ENCODE measurements around the gene SLC12A4. TPM values are rescaled to one million over a fixed set of nuclear protein-coding genes. Genes with fewer than 3 reads are reported as not detected.
"Not testable (repeated sequence)": the region's sequence is repeated elsewhere in the genome, so short reads cannot be mapped to it uniquely, and the experiment has no call there.

SLC12A4 gene
- total RNA-seq, 1 donor from 2014 or later, result 8.8 TPM

- Histone ChIP-seq H3K79me2 (ENCODE audit: low read depth) (no peaks in the 10 kb centered on the region), H3K9me3 (ENCODE audit: low read depth) (no peaks in the 10 kb centered on the region), H3K36me3 (no peaks in the 10 kb centered on the region), H3K4me1 (no peaks in the 10 kb centered on the region), H3F3A (ENCODE audit: low read depth) (no peaks in the 10 kb centered on the region), H3K9ac (no peak overlapping the region), H4K20me1 (ENCODE audit: low read depth) (no peaks in the 10 kb centered on the region), H3K4me2 (no peak overlapping the region), H3K27ac (no peak overlapping the region), H3K4me3 (no peak overlapping the region), H2AFZ (replicated peaks) (no peak overlapping the region), H3K27me3 (no peaks in the 10 kb centered on the region)
- Mint-ChIP-seq H3K27ac (no peak overlapping the region), H3K27me3 (ENCODE audit: insufficient read depth, low read depth) (peaks cover 14% of the 10 kb centered on the region), H3K36me3 (no peaks in the 10 kb centered on the region), H3K4me1 (no peaks in the 10 kb centered on the region), H3K4me3 (no peak overlapping the region), H3K9me3 (no peaks in the 10 kb centered on the region)
- no peak for TF ChIP-seq EZH2phosphoT487 (IDR thresholded peaks at IDR 0.05)
- TF ChIP-seq EZH2 (IDR thresholded peaks at IDR 0.05), result no peak
- TF ChIP-seq CTCF (IDR thresholded peaks at IDR 0.05), result no peak
- DNase-seq (ENCODE audit: low spot score), result no peak
Observed at GRCh38 chr16:67977005-67977404, 8.6 kb upstream of the SLC12A4 start.

- H3K4me1 Mint-ChIP-seq, result no peaks in the 10 kb centered on the region
- H3K36me3 Mint-ChIP-seq, result no peaks in the 10 kb centered on the region
- H3K27me3 Mint-ChIP-seq (ENCODE audit: insufficient read depth, low read depth), result peaks cover 14% of the 10 kb centered on the region
- Histone ChIP-seq H3K27me3 (no peaks in the 10 kb centered on the region), H3K4me1 (no peaks in the 10 kb centered on the region), H3K79me2 (ENCODE audit: low read depth) (no peaks in the 10 kb centered on the region), H3K9ac (no peak overlapping the region), H3K4me3 (no peak overlapping the region), H4K20me1 (ENCODE audit: low read depth) (no peaks in the 10 kb centered on the region), H3K27ac (no peak overlapping the region), H3F3A (ENCODE audit: low read depth) (no peaks in the 10 kb centered on the region), H3K4me2 (no peak overlapping the region), H3K36me3 (no peaks in the 10 kb centered on the region), H3K9me3 (ENCODE audit: low read depth) (no peaks in the 10 kb centered on the region), H2AFZ (replicated peaks) (no peak overlapping the region)
- no peaks in the 10 kb centered on the region for H3K9me3 Mint-ChIP-seq
- no peak for DNase-seq (ENCODE audit: low spot score)
- H3K4me3 Mint-ChIP-seq, result peak overlapping the region; percentile 30
- TF ChIP-seq EZH2phosphoT487 (IDR thresholded peaks at IDR 0.05) (no peak), CTCF (IDR thresholded peaks at IDR 0.05) (no peak), EZH2 (IDR thresholded peaks at IDR 0.05) (no peak)
- H3K27ac Mint-ChIP-seq, result peak overlapping the region; percentile 76
Observed at GRCh38 chr16:67976205-67976604, 7.8 kb upstream of the SLC12A4 start.

- Histone ChIP-seq H3K4me2 (no peak overlapping the region), H3K9me3 (ENCODE audit: low read depth) (no peaks in the 10 kb centered on the region), H3F3A (ENCODE audit: low read depth) (no peaks in the 10 kb centered on the region), H3K4me3 (no peak overlapping the region), H3K27me3 (no peaks in the 10 kb centered on the region), H3K36me3 (no peaks in the 10 kb centered on the region), H4K20me1 (ENCODE audit: low read depth) (no peaks in the 10 kb centered on the region), H2AFZ (replicated peaks) (no peak overlapping the region), H3K9ac (no peak overlapping the region), H3K27ac (no peak overlapping the region), H3K79me2 (ENCODE audit: low read depth) (no peaks in the 10 kb centered on the region), H3K4me1 (no peaks in the 10 kb centered on the region)
- Mint-ChIP-seq H3K36me3 (no peaks in the 10 kb centered on the region), H3K4me3 (peak overlapping the region; percentile 30), H3K27me3 (ENCODE audit: insufficient read depth, low read depth) (peaks cover 14% of the 10 kb centered on the region), H3K4me1 (no peaks in the 10 kb centered on the region), H3K9me3 (no peaks in the 10 kb centered on the region), H3K27ac (no peak overlapping the region)
- no peak for DNase-seq (ENCODE audit: low spot score)
- TF ChIP-seq CTCF (IDR thresholded peaks at IDR 0.05) (no peak), EZH2 (IDR thresholded peaks at IDR 0.05) (no peak), EZH2phosphoT487 (IDR thresholded peaks at IDR 0.05) (no peak)
Observed at GRCh38 chr16:67975321-67976105, 7.1 kb upstream of the SLC12A4 start.

GRCh38 chr16:67972285-67972684 is 3.8 kb upstream of the SLC12A4 start:
- peaks cover 25% of the 10 kb centered on the region for H3K27me3 Mint-ChIP-seq (ENCODE audit: insufficient read depth, low read depth)
- not testable (repeated sequence) for H3K9me3 Mint-ChIP-seq

More at GRCh38 chr16:67972285-67972684, 3.8 kb upstream of the SLC12A4 start:
- H3K9ac ChIP-seq; DNase-seq (ENCODE audit: low spot score); H3K4me3 Mint-ChIP-seq; H3K79me2 ChIP-seq (ENCODE audit: low read depth); H4K20me1 ChIP-seq (ENCODE audit: low read depth); H3K36me3 ChIP-seq; H3K36me3 Mint-ChIP-seq; H3K4me1 ChIP-seq; H3K27ac Mint-ChIP-seq; H3K4me3 ChIP-seq; H2AFZ ChIP-seq (replicated peaks); H3K4me2 ChIP-seq; H3K9me3 ChIP-seq (ENCODE audit: low read depth); H3K27ac ChIP-seq: not testable (repeated sequence)
- Histone ChIP-seq H3K27me3 (peaks cover 18% of the 10 kb centered on the region), H3F3A (ENCODE audit: low read depth) (peaks cover 19% of the 10 kb centered on the region)
- peaks cover 12% of the 10 kb centered on the region for H3K4me1 Mint-ChIP-seq

Measured in neural progenitor cell (in vitro differentiated cells).